Measurements from ENCODE around the gene SERGEF. TPM values are rescaled to one million over a fixed set of nuclear protein-coding genes. Genes with fewer than 3 reads are reported as not detected.

The SERGEF gene
- total RNA-seq, 4 donors from 2014 or later, result 42.1 to 61.6 (median 53.9) TPM

GRCh38 chr11:17822401-17822781, 190.5 kb downstream of the SERGEF start:
- TF ChIP-seq CTCF (IDR thresholded peaks at IDR 0.05), result no peak
- no peak for TF ChIP-seq EP300 (IDR thresholded peaks at IDR 0.05)
- no peak for TF ChIP-seq POLR2A (IDR thresholded peaks at IDR 0.05)
- Histone ChIP-seq H3K9me3 (no peaks in the 10 kb centered on the region), H3K27ac (no peak overlapping the region), H3K36me3 (no peaks in the 10 kb centered on the region), H3K4me3 (no peak overlapping the region), H3K4me1 (no peaks in the 10 kb centered on the region), H3K27me3 (no peaks in the 10 kb centered on the region)
- DNase-seq (ENCODE audit: low spot score in 2 of 2), result no peak
- 79 to 80% methylated on average over 5 of the region's 5 CpGs for WGBS, 2 donors

- DNase-seq (ENCODE audit: low spot score in 2 of 2), result no peak
- TF ChIP-seq CTCF (IDR thresholded peaks at IDR 0.05) (no peak), POLR2A (IDR thresholded peaks at IDR 0.05) (no peak), EP300 (IDR thresholded peaks at IDR 0.05) (no peak)
- no peaks in the 10 kb centered on the region for H3K27me3 ChIP-seq
- no peak overlapping the region for H3K27ac ChIP-seq
- no peaks in the 10 kb centered on the region for H3K36me3 ChIP-seq
- H3K4me3 ChIP-seq, result no peak overlapping the region
- no peaks in the 10 kb centered on the region for H3K9me3 ChIP-seq
- 53 to 60% methylated on average over 4 of the region's 4 CpGs for WGBS, 2 donors
- H3K4me1 ChIP-seq, result no peaks in the 10 kb centered on the region
These were observed 191.0 kb downstream of the SERGEF start for GRCh38 chr11:17821648-17822400.

- WGBS, 2 donors, result 54 to 57% methylated on average over 4 of the region's 4 CpGs
- Histone ChIP-seq H3K36me3 (no peaks in the 10 kb centered on the region), H3K4me1 (peaks cover 0 to 12% (median 0%) of the 10 kb centered on the region in 4 donors), H3K4me3 (no peak overlapping the region), H3K27ac (no peak overlapping the region), H3K27me3 (no peaks in the 10 kb centered on the region), H3K9me3 (no peaks in the 10 kb centered on the region)
- no peak for DNase-seq (ENCODE audit: low spot score in 2 of 2)
- no peak for TF ChIP-seq EP300 (IDR thresholded peaks at IDR 0.05)
These were observed 196.5 kb downstream of the SERGEF start for GRCh38 chr11:17816232-17816931.

GRCh38 chr11:17814546-17814945, 198.3 kb downstream of the SERGEF start:
- TF ChIP-seq EP300 (IDR thresholded peaks at IDR 0.05), result no peak
- TF ChIP-seq CTCF (IDR thresholded peaks at IDR 0.05), result no peak
- TF ChIP-seq POLR2A (IDR thresholded peaks at IDR 0.05), result no peak
- no peaks in the 10 kb centered on the region for H3K27me3 ChIP-seq
- no peak for DNase-seq (ENCODE audit: low spot score in 2 of 2)
- H3K36me3 ChIP-seq, result no peaks in the 10 kb centered on the region
- no peak overlapping the region for H3K4me3 ChIP-seq
- WGBS, 2 donors, result 95% methylated on average over 1 of the region's 1 CpG
- no peaks in the 10 kb centered on the region for H3K9me3 ChIP-seq
- H3K27ac ChIP-seq, result no peak overlapping the region
- peaks cover 0 to 12% (median 0%) of the 10 kb centered on the region in 4 donors for H3K4me1 ChIP-seq

- H3K27ac ChIP-seq, result no peak overlapping the region
- no peak for DNase-seq (ENCODE audit: low spot score in 2 of 2)
- WGBS, 2 donors, result 66 to 82% methylated on average over 2 of the region's 2 CpGs
- TF ChIP-seq EP300 (IDR thresholded peaks at IDR 0.05) (no peak), POLR2A (IDR thresholded peaks at IDR 0.05) (no peak), CTCF (IDR thresholded peaks at IDR 0.05) (no peak)
- H3K4me3 ChIP-seq, result no peak overlapping the region
- H3K36me3 ChIP-seq, result no peaks in the 10 kb centered on the region
- no peaks in the 10 kb centered on the region for H3K9me3 ChIP-seq
- no peaks in the 10 kb centered on the region for H3K27me3 ChIP-seq
- H3K4me1 ChIP-seq, result peaks cover 0 to 12% (median 0%) of the 10 kb centered on the region in 4 donors
These were observed 199.3 kb downstream of the SERGEF start for GRCh38 chr11:17813391-17814059.

Measured in tibial nerve (tissue), 4 donors.